A172 (cell line): ENCODE measurements around the gene URB1. TPM values are rescaled to one million over a fixed set of nuclear protein-coding genes. Genes with fewer than 3 reads are reported as not detected.
"Not testable (repeated sequence)": the region's sequence is repeated elsewhere in the genome, so short reads cannot be mapped to it uniquely, and the experiment has no call there.

Experiments used
- DNase-seq: peaks from one replicate; pipeline ENCODE4 v3.0.0-alpha.2; 2015; ENCODE audit warnings: low spot score
- total RNA-seq: library from RNA; depleted of rRNA; stranded (reverse); fragments of >200 nt; shearing (Covaris generic); gene quantifications from 2 replicates; pipeline ENCODE4 v1.2.3, GENCODE V29; 2014

Gene URB1
- total RNA-seq, 1 experiment from 2014 or later, result 20.9 TPM

DNA sequence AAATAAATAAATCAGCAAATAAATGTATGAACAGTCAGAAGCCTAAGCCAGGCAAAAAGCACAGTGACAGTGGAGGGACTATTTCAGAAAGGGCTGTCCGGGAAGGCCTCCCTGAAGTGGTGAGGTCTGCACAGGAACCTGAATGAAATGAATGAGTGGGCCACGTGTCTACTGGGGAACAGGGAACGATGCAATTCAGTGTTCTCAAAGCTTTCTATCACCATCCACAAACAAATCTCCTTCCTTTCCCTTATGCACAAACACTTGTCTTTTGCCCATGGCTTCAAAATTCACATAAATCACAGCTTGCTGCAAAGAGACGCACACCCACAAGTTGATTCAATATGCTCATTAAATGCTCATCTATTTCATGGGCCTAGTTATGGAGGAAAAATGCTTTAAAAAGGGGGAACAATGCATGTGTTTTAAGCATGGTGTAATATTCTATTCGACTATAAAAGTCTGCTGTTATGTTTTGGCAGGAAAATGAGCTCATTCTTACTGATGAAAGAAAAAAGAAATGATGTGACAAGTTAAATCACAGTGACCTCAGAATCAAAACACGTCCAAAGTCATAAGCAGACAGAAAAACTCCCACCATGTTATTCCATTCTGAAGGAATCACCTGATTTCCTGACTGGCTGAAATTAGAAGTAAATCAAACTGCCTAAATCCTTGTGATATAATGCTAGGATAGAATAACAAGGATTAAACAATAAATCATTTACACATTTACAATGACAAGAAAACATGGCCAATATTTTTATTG, 21.6 kb downstream of the URB1 start:
- DNase-seq, result peak; percentile 33

DNA sequence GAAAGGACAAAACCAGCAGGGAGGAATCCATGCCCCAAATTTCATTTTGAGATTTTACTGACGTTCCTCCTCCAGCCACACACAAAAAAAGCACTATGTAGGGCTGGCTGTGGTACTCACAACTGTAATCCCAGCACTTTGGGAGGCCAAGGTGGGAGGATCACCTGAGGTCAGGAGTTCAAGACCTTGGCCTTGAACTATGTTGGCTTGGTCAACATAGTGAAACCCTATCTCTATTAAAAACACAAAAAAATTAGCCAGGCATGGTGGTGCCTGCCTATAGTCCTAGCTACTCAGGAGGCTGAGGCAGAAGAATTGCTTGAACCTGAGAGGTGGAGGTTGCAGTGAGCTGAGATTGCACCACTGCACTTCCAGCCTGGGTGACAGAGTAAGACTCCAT, 23.9 kb downstream of the URB1 start:
- not testable (repeated sequence) for DNase-seq

GRCh38 chr21:32368386-32368785, 24.4 kb downstream of the URB1 start:
- no peak for DNase-seq

- no peak for DNase-seq
Measured at GRCh38 chr21:32367158-32367557, 25.7 kb downstream of the URB1 start.

DNA sequence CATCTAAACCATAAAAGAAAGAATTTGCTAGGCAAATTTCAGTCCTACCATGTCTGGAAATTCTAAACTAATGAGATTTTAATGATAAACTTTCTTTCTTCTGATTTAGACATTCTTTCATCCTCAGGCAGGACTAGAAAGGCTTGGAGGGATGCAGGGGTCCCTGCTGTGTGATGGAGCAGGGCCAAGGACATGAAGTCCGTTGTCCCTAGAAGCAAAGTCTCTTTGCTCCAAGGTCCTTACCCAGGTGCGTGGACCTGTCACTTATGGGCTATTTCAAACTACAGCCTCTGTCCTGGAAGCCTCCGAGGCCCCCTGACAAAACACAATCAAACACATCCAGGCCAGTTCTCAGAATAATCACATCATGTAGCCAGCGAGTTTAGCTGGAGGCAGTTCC, 26.6 kb downstream of the URB1 start:
- DNase-seq, result no peak

DNA sequence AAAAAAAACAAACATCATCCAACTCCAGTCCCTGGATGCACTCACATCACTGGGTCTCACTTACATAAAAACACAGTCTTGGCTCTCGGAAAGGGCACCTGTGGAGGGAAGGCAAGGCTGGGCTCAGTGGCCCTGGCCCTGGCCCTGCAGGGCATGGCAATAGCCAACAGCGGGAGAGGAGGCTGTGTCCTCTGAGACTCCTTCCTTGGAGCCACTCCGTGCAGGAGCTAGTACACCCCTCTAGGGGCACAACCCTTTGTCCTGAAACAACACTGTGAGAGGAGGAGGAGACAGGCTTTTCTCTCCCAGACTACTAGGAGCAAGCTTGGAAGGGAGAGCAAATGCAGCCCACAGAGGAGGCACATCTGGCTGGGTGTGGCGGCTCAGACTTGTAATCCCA, 28.0 kb downstream of the URB1 start:
- DNase-seq, result no peak

GRCh38 chr21:32364387-32364786, 28.4 kb downstream of the URB1 start:
- DNase-seq, result no peak

DNA sequence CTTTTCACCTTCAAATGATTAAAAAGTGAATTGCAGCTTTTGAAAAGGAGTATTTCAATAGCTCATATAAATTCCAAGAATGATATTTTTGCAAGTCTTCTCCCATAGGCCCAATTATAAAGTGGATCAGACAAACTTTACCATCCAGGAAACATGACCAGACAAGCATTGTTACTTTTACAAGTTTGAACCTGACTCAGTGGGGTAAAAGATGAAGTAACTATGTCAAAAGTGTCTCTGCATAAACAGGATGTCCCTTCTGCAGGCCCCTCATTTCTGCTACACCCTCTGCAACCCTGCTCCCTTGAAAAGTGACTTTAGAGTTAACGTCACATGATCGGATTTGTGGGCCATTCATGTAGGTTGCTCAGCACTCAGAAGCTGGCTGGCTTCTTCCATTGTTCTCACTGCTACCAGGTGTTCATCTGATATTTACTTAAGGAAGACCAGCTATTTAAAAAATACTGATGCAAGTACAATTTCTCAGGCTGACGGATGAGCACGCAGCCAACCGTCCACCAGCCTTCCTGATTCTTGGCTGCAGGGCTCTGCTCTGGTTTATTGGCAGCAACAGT, 32.3 kb downstream of the URB1 start:
- no peak for DNase-seq

GRCh38 chr21:32359719-32360260, 33.0 kb downstream of the URB1 start:
- DNase-seq, result peak; percentile 43

- no peak for DNase-seq
Measured at GRCh38 chr21:32356874-32357395, 35.9 kb downstream of the URB1 start.

- no peak for DNase-seq
Measured at GRCh38 chr21:32353002-32353711, 39.7 kb downstream of the URB1 start.

DNA sequence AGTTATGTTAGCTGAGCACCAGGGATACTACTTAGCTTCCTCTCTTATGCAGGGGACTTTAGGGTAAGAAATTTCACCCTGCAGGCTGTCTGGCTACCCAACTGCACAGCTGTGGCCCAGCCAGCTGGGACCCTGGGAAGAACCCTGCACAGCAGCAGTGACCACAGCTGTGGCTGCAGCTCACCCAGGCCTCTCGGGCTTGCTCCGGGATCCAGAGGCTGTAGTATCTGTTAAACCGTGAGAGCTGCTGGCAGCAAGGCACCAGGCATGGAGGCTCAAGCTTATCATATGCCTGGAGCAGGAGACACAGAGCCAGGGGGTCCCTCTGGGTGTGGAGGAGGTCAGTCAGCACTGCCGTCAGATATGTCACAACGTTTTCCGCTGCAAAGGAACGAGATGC, 40.3 kb downstream of the URB1 start:
- no peak for DNase-seq

DNA sequence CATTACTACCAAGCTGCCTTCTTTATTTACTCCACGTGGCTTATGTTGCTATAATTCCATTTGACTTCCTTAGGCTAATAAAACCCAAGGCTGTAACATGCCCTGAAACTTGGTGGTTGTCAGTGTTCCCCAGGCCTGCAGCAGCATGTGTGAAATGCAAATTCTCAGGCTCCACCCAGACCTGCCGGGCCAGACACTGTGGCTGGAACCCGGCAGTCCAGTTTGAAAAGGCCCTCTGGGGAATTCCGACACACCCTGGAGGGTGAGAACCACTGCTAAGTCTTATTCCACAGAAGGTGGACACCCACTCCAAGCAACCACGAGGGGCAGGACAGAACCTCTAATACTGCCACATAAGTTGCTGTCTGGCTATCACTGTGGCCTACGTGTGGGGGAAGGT, 41.4 kb downstream of the URB1 start:
- DNase-seq, result no peak

DNA sequence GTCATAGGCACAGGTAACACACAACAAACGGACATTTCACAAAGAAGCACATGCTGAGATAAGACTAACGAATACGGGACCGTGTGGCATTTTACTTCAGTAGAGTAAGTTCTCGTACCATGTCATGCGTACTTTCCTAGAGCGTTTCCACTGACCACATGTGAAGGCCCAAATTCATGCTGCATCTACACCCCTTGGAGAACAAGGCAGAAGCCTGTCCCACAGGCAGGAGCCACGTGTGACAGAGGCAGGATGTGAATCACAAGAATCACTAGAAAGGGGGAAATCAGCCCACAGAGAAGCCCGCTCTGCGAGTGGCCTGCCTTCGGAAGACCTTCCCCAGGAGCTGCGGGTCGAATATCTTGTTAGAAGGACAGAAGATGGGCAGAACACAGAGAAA, 41.8 kb downstream of the URB1 start:
- no peak for DNase-seq

- DNase-seq, result no peak
Measured at GRCh38 chr21:32350211-32350980, 42.4 kb downstream of the URB1 start.

GRCh38 chr21:32349333-32349944, 43.4 kb downstream of the URB1 start:
- DNase-seq, result no peak

DNA sequence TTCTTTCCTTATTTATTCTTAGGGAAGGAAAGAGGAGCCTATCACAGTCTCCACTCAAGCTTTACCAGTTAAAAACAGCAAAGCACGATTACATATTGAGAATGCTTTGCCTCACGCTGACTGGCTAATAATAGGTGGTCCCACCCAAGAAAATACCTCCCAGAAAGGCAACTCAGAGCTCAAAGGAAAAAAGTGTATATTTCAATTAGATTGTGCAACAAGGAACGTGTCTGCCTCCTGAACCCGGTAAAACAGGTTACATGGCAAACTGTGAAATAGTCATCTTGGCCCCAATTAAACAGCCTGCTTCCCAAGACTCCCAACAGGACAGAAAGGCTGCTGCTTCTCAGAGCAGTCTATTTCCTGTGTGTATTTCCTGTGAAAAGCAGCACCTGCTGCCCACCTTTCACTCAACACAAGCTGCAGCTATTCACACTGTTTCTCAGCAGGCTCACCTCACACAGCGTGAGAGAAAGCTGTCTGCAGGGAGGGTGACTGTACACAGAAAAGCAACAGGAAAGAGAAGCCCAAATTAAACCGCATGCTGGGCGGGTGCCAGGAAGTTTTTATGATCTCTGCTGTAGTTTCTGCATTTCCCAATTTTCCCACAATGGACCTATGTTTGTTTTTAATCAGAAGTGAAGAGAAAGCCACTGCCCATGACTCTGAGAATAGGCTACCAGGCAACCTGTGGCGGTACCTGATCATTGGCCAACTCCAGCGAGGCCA, 44.0 kb downstream of the URB1 start:
- no peak for DNase-seq

DNA sequence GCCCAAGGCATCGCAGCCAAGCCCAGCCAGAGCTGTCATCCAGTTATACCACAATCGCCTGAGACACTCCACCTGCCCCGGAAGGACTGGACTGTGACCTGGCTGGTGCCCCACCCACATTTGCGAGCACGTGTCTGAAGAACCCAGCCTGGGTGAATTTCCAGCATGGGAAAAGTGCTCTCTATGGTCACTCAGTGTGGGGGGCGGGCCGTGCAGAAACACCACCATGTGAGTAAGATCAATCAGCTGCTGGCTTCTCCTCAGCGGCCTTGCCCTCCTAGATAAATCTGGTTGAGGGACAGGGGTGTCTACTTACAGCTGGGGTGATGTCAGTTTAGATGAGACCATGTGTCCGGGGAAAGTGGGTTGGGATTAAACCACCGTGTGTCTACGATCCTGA, 44.8 kb downstream of the URB1 start:
- DNase-seq, result no peak

- no peak for DNase-seq
Measured at GRCh38 chr21:32347351-32347750, 45.5 kb downstream of the URB1 start.

DNA sequence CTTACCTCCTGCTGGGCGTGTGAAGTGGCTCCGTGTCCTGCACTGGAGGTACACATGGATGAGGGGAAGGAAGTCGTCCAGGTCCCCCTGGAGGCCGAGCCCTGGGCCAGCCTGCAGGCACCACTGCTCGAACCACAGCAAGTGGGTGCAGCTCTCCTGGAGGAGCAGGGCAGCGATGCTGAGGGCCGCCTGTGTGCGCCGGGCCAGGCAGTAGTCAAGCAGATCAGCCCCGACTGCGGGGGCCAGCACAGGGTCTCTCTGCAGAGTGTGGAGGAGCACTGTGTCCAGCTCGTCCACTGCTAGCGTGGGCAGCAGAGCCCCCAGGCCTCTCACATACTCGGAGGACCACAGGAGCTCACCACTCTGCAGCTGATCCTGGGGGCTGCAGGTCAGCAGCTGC, 45.9 kb downstream of the URB1 start:
- DNase-seq, result no peak
